OCI-LY3 (cell line): ENCODE results near the gene COX7C.

ENCODE experiments used
- EZH2phosphoT487 ChIP-seq: fragments of 200-600 bp; shearing (Covaris generic); IDR thresholded peaks from 2 replicates; pipeline ENCODE4 v1.6.1; 2018; ENCODE audit warnings: antibody characterized with exemption, mixed run types, low read depth
- TF ChIP-seq, protein P1 (sequence below): fragments of 200-600, 300-600 bp; sonication (generic); IDR thresholded peaks from 2 replicates; pipeline ENCODE4 v1.5.1; 2014; ENCODE audit warnings: antibody characterized with exemption, low read length, low read depth

DNA sequence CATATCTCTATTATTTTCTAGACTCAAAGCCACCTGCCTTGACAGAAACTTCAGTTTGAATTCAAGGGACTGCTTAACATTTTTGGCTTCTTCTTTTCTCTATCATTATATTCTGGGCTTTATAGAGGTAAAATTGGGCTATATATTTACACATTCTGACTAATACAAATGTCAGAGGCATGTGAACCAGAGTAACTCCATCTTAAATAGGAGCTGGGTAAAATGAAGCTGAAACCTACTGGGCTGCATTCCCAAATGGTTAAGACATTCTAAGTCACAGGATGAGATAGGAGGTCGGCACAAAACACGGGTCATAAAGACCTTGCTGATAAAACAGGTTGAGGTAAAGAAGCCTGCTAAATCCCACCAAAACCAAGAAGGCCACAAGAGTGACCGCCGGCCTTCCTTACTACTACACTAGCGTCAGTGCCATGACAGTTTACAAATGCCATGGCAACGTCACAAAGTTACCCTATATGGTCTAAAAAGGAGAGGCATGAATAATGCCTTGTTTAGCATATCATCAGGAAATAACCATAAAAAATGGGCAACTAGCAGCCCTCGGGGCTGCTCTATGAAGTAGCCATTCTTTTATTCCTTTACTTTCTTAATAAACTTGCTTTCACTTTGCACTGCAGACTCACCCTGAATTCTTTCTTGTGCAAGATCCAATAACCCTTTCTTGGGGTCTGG, 44.8 kb upstream of the COX7C start:
- TF ChIP-seq, protein P1, sequence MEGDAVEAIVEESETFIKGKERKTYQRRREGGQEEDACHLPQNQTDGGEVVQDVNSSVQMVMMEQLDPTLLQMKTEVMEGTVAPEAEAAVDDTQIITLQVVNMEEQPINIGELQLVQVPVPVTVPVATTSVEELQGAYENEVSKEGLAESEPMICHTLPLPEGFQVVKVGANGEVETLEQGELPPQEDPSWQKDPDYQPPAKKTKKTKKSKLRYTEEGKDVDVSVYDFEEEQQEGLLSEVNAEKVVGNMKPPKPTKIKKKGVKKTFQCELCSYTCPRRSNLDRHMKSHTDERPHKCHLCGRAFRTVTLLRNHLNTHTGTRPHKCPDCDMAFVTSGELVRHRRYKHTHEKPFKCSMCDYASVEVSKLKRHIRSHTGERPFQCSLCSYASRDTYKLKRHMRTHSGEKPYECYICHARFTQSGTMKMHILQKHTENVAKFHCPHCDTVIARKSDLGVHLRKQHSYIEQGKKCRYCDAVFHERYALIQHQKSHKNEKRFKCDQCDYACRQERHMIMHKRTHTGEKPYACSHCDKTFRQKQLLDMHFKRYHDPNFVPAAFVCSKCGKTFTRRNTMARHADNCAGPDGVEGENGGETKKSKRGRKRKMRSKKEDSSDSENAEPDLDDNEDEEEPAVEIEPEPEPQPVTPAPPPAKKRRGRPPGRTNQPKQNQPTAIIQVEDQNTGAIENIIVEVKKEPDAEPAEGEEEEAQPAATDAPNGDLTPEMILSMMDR = no peak
- TF ChIP-seq EZH2phosphoT487 = no peak
